GM12874 (cell line): ENCODE results near the gene HSD17B1.
A peak's percentile ranks its signal among the peaks of the same experiment; 100 is the strongest.

Experiments used
- TF ChIP-seq, protein P1 (sequence below): IDR thresholded peaks from 2 replicates; pipeline ENCODE4 v1.5.1; 2011; ENCODE audit warnings: low read depth, mild to moderate bottlenecking, control low read depth, low read length, moderate library complexity; ENCODE audit not compliant: insufficient read depth

Gene HSD17B1

DNA sequence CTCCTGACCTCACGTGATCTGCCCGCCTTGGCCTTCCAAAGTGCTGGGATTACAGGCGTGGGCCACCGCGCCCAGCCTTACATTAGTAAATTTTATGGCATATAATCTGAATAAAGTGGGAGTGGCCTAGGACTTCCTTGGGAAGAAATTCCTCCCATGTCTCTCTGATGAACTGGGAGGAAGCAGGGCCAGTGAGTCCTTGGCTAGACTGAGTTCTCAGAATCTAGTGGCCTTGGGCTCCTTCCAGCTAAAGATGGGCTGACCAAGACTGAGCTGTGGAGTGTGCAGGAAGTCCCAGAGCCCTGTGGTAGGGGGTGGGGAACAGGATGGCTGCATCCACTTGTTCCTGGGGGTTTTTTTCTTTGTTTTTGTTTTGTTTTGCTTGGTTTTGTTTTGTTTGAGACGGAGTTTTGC lies 26.7 kb upstream of the HSD17B1 start:
- TF ChIP-seq, protein P1, sequence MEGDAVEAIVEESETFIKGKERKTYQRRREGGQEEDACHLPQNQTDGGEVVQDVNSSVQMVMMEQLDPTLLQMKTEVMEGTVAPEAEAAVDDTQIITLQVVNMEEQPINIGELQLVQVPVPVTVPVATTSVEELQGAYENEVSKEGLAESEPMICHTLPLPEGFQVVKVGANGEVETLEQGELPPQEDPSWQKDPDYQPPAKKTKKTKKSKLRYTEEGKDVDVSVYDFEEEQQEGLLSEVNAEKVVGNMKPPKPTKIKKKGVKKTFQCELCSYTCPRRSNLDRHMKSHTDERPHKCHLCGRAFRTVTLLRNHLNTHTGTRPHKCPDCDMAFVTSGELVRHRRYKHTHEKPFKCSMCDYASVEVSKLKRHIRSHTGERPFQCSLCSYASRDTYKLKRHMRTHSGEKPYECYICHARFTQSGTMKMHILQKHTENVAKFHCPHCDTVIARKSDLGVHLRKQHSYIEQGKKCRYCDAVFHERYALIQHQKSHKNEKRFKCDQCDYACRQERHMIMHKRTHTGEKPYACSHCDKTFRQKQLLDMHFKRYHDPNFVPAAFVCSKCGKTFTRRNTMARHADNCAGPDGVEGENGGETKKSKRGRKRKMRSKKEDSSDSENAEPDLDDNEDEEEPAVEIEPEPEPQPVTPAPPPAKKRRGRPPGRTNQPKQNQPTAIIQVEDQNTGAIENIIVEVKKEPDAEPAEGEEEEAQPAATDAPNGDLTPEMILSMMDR = no peak

- TF ChIP-seq, protein P1 = no peak
Measured at GRCh38 chr17:42527932-42528331, 24.8 kb upstream of the HSD17B1 start.

- TF ChIP-seq, protein P1 = no peak
Measured at GRCh38 chr17:42529061-42529460, 23.7 kb upstream of the HSD17B1 start.

DNA sequence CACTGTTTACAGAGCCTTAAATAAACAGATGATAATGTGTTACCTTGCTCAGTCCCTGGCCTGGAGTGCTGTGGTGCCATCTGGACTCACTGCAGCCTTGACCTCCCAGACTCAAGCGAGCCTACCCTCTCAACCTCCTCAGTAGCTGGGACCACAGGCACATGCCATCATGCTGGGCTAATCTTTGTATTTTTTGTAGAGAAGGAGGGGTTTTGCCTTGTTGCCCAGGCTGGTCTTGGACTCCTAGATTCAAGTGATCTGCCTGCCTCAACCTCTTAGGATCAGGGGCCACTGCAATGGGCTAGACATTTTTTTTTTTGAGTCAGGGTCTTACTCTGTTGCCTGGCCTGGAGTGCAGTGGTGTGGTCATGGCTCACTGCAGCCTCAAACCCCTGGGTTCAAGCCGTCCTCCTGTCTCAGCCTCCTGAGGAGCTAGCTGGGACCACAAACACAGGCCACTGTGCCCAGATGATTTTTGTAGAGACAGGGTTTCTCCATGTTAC lies 21.7 kb upstream of the HSD17B1 start:
- TF ChIP-seq, protein P1 = no peak

- TF ChIP-seq, protein P1 = peak; percentile 57
Measured at GRCh38 chr17:42531455-42532354, 21.0 kb upstream of the HSD17B1 start.

- TF ChIP-seq, protein P1 = no peak
Measured at GRCh38 chr17:42535155-42536047, 17.3 kb upstream of the HSD17B1 start.

DNA sequence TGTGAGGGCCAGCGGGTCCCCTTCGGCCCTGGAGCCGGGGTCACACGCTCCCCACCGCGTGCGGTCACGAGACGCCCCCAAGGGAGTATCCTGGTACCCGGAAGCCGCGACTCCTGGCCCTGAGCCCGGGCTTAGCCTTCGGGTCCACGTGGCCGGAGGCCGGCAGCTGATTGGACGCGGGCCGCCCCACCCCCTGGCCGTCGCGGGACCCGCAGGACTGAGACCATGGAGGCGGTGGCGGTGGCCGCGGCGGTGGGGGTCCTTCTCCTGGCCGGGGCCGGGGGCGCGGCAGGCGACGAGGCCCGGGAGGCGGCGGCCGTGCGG lies 16.7 kb upstream of the HSD17B1 start, which contains the start of gene NAGLU:
TSS of gene NAGLU (plus strand) at position 194 of the 324 bp plus-strand sequence. CDS start at position 226, 32 bp downstream.
- TF ChIP-seq, protein P1 = no peak
